Suprapubic skin (tissue), 4 donors: ENCODE measurements around the gene GFRA4. TPM values are rescaled to one million over a fixed set of nuclear protein-coding genes. Genes with fewer than 3 reads are reported as not detected.

Source experiments
- DNase-seq, 2 donors: peaks; one replicate each; pipeline ENCODE4 v3.0.0-alpha.2; 2019; ENCODE audit warnings: low spot score in 2 of 2
- H3K27ac ChIP-seq: fragments of 200-600 bp; sonication (generic); one replicate; pipeline ENCODE4 v1.5.1; 2019
- H3K27me3 ChIP-seq: fragments of 200-600 bp; sonication (generic); one replicate; pipeline ENCODE4 v1.5.1; 2019
- H3K36me3 ChIP-seq: fragments of 200-600 bp; sonication (generic); one replicate; pipeline ENCODE4 v1.5.1; 2019
- H3K4me1 ChIP-seq: fragments of 200-600 bp; sonication (generic); one replicate; pipeline ENCODE4 v1.5.1; 2019
- H3K4me3 ChIP-seq: fragments of 200-600 bp; sonication (generic); one replicate; pipeline ENCODE4 v1.5.1; 2019; ENCODE audit warnings: mild to moderate bottlenecking
- H3K9me3 ChIP-seq: fragments of 200-600 bp; sonication (generic); one replicate; pipeline ENCODE4 v1.5.1; 2019
- EP300 ChIP-seq: sonication (generic); formaldehyde crosslinking; IDR thresholded peaks from one replicate; pipeline ENCODE4 v1.6.1; 2017; ENCODE audit warnings: antibody characterized with exemption
- POLR2A ChIP-seq, 2 donors: fragments of 450-650 bp; IDR thresholded peaks; one replicate each; pipeline ENCODE4 v1.6.1; 2017; ENCODE audit warnings: antibody characterized with exemption in 2 of 2, mild to moderate bottlenecking in 2 of 2, moderate library complexity in 2 of 2
- POLR2AphosphoS5 ChIP-seq, 3 donors: sonication (generic); formaldehyde crosslinking; IDR thresholded peaks; one replicate each; pipeline ENCODE4 v1.6.1; 2017; ENCODE audit warnings: antibody characterized with exemption in 3 of 3
- WGBS: methylation state at CpG from one replicate; pipeline ENCODE4 v1.1.5; 2018; 5-methylcytosine and 5-hydroxymethylcytosine counted together
- total RNA-seq, 4 donors: library from RNA; depleted of rRNA; stranded (reverse); fragments of >200 nt; gene quantifications; one replicate each; pipeline ENCODE4 v1.1.0, GENCODE V29; 2016
- TF ChIP-seq, protein P1 (sequence below), 2 donors: fragments of 200-600 bp in 1 of 2; fragments of 450-650 bp in 1 of 2; sonication (generic) in 1 of 2; IDR thresholded peaks; one replicate each; pipeline ENCODE4 v1.5.1; 2016 to 2019; ENCODE audit warnings: antibody characterized with exemption in 2 of 2, mild to moderate bottlenecking in 1 of 2, moderate library complexity in 1 of 2

GFRA4 gene
- total RNA-seq, 4 donors from 2014 or later, result not detected

DNA sequence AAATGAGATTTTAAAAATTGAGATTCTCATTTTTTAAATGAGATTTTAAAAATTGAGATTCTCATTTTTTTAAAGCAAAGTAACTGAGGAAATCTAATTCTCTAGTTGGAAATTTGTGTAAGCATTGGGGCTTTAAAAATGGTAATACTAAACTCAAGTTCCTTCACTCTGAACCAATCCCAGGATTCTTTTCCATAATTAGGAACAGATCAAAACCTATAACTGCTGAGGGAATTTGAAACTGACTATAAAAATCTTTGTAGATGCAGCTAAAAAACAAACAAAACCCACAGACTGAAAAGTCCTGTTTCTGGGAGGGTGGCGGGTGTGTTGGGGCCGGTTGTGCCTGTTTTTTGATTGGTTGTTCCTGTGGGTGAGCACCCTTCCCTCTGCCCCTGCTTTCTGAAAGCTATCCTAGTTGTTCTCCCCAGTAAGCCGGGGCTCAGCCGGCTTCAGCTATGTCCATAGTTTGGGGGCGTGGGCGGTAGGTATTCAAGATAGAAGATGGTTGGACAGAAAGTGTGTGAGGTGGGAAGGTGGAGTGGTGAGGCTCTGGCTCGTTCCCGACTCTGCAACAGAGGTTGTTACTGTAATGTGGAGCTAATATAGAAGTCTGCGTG is 49.3 kb downstream of the GFRA4 start:
- DNase-seq, result no peak
- no peaks in the 10 kb centered on the region for H3K9me3 ChIP-seq
- H3K4me1 ChIP-seq, result no peaks in the 10 kb centered on the region
- no peak overlapping the region for H3K4me3 ChIP-seq
- 58% methylated on average over 9 of the region's 9 CpGs for WGBS
- H3K36me3 ChIP-seq, result peaks cover 11% of the 10 kb centered on the region
- H3K27me3 ChIP-seq, result no peaks in the 10 kb centered on the region
- no peak for TF ChIP-seq POLR2A (IDR thresholded peaks at IDR 0.05)
- no peak for TF ChIP-seq POLR2AphosphoS5 (IDR thresholded peaks at IDR 0.05)
- no peak for TF ChIP-seq EP300
- TF ChIP-seq, protein P1, sequence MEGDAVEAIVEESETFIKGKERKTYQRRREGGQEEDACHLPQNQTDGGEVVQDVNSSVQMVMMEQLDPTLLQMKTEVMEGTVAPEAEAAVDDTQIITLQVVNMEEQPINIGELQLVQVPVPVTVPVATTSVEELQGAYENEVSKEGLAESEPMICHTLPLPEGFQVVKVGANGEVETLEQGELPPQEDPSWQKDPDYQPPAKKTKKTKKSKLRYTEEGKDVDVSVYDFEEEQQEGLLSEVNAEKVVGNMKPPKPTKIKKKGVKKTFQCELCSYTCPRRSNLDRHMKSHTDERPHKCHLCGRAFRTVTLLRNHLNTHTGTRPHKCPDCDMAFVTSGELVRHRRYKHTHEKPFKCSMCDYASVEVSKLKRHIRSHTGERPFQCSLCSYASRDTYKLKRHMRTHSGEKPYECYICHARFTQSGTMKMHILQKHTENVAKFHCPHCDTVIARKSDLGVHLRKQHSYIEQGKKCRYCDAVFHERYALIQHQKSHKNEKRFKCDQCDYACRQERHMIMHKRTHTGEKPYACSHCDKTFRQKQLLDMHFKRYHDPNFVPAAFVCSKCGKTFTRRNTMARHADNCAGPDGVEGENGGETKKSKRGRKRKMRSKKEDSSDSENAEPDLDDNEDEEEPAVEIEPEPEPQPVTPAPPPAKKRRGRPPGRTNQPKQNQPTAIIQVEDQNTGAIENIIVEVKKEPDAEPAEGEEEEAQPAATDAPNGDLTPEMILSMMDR (IDR thresholded peaks at IDR 0.05), result no peak
- H3K27ac ChIP-seq, result no peak overlapping the region

DNA sequence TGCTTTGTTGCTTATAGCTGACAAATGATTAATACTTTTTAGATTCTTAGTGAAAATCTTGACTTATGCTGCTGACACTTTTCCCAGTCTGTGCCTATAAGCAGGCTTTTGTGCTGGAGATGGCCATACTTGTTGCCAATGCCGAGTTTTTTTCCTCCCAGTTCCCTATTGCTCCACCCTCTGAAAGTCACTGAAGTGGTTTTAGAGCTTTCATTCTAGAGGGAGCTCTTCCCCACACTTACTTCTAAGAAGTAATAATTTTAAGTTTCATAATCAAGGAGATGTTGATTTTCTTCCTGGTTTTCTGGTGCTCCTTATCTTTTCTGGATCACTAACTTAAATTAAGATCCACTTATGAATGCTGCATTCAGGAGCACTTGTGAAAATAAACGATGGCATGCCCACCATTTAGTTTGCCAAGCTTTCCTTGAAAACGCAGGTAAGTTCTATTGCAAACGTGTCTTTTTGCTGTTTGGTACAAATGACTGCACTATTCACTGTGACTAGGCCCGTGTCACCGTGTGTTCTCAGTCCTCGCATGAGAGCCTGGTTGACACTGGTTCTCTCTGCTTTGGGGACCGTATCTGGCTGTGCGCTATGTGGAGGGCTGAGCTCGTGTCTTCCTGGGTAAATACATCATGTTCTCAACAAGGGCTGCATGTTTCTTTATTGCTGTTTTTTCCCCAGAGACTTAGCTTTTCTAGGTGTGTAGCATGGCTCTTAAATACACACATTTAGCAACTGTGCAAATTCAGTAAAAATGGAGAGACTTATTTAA is 50.2 kb downstream of the GFRA4 start:
- TF ChIP-seq EP300 (no peak), POLR2AphosphoS5 (IDR thresholded peaks at IDR 0.05) (no peak), POLR2A (IDR thresholded peaks at IDR 0.05) (no peak)
- TF ChIP-seq, protein P1 (IDR thresholded peaks at IDR 0.05), result no peak
- H3K27me3 ChIP-seq, result no peaks in the 10 kb centered on the region
- no peaks in the 10 kb centered on the region for H3K9me3 ChIP-seq
- H3K27ac ChIP-seq, result no peak overlapping the region
- no peak overlapping the region for H3K4me3 ChIP-seq
- no peaks in the 10 kb centered on the region for H3K4me1 ChIP-seq
- H3K36me3 ChIP-seq, result peaks cover 11% of the 10 kb centered on the region
- WGBS, result 89% methylated on average over 10 of the region's 10 CpGs
- no peak for DNase-seq

DNA sequence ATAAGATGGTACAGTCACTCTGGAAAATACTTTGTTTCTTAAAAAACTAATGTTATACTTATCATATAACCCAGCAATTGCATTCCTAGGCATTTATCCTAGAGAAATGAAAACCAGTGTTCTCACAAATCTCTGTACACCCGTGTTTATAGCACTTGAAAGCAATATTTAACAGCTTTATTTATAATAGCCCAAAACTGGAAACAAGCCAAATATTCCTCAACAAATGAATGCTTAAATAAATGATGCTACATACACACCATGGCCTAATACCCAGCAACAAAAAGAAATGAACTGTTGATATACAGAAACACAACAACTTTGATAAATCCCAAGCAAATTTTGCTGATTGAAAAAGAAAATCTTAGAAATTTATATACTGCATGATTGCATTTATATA is 51.3 kb downstream of the GFRA4 start:
- Histone ChIP-seq H3K27me3 (no peaks in the 10 kb centered on the region), H3K4me3 (no peak overlapping the region), H3K4me1 (no peaks in the 10 kb centered on the region), H3K36me3 (peaks cover 7% of the 10 kb centered on the region), H3K9me3 (no peaks in the 10 kb centered on the region), H3K27ac (no peak overlapping the region)
- TF ChIP-seq POLR2A (IDR thresholded peaks at IDR 0.05) (no peak), POLR2AphosphoS5 (IDR thresholded peaks at IDR 0.05) (no peak), EP300 (no peak)
- TF ChIP-seq, protein P1 (IDR thresholded peaks at IDR 0.05), result no peak
- WGBS, result 59% methylated on average over 1 of the region's 1 CpG
- no peak for DNase-seq

Other genes starting within 250 kb of the GFRA4 start
- 10 to 100 TPM; 23.3 to 39.1 (median 28.3) TPM for gene ATRN, start 192.4 kb downstream of the GFRA4 start, total RNA-seq
- gene ADAM33, start 18.6 kb upstream of the GFRA4 start, total RNA-seq, result 10 to 100 TPM in 3 of 4 donors, 1 to 10 TPM in 1; 6.3 to 24.3 (median 13.4) TPM
- 1 to 10 TPM in 2 of 4 donors, under 1 TPM in 2; 0.60 to 3.5 (median 1.1) TPM for gene SIGLEC1, start 49.2 kb upstream of the GFRA4 start, total RNA-seq
- 1 to 10 TPM; 1.9 to 8.7 (median 4.4) TPM for gene HSPA12B, start 69.3 kb upstream of the GFRA4 start, total RNA-seq
- 10 to 100 TPM in 3 of 4 donors, 1 to 10 TPM in 1; 8.4 to 20.3 (median 18.9) TPM for gene ADISSP, start 104.4 kb upstream of the GFRA4 start, total RNA-seq
- not detected for gene SPEF1, start 118.0 kb upstream of the GFRA4 start, total RNA-seq
- 10 to 100 TPM; 57.0 to 81.4 (median 66.4) TPM for gene CENPB, start 123.3 kb upstream of the GFRA4 start, total RNA-seq
- 10 to 100 TPM; 12.7 to 34.4 (median 23.3) TPM for gene CDC25B, start 132.9 kb upstream of the GFRA4 start, total RNA-seq
- 10 to 100 TPM in 3 of 4 donors, 1 to 10 TPM in 1; 7.7 to 18.3 (median 14.3) TPM for gene AP5S1, start 157.1 kb upstream of the GFRA4 start, total RNA-seq
- gene MAVS, start 183.4 kb upstream of the GFRA4 start, total RNA-seq, result 10 to 100 TPM; 29.1 to 50.0 (median 39.1) TPM
- gene PANK2, start 226.0 kb upstream of the GFRA4 start, total RNA-seq, result 10 to 100 TPM; 26.6 to 40.9 (median 27.4) TPM